Fibroblast of gingiva (primary cell): ENCODE measurements around the gene SLC9A6.
A peak's percentile ranks its signal among the peaks of the same experiment; 100 is the strongest.

Experiments used
- DNase-seq: peaks from one replicate; pipeline ENCODE4 v3.0.0-alpha.2; 2011; ENCODE audit warnings: low read depth

The SLC9A6 gene

DNA sequence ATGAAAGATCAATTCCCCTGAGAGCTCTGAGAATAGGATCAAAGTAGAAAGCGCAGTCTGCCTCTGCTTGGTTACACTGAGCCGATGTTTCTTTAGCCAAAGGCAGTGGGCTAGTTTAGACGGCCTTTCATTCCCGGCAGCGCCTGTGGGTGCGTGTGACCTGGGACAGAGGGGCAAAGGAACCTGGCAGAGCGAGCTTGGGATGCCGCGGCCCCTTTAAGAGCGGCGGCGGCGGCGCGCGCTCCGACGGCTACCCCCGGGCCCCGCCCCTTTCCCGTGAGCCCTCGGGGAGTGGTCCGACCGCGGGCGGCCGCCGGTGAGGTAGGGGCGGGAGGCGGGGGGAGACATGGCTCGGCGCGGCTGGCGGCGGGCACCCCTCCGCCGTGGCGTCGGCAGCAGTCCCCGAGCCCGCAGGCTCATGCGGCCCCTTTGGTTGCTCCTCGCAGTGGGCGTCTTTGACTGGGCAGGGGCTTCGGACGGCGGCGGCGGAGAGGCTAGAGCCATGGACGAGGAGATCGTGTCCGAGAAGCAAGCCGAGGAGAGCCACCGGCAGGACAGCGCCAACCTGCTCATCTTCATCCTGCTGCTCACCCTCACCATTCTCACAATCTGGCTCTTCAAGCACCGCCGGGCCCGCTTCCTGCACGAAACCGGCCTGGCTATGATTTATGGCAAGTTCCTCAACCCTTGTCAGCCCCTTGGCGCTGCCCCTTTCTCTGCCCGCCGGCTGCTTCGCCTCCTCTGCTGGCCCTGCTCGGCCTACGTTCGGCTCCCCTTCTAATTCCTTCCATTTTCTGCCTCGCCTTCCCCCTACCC, at the start of gene SLC9A6:
Gene SLC9A6 (plus strand): TSS at position 279 of the 816 bp plus-strand sequence. CDS start 224 bp downstream, at position 503.
- DNase-seq = peak; percentile 42

DNA sequence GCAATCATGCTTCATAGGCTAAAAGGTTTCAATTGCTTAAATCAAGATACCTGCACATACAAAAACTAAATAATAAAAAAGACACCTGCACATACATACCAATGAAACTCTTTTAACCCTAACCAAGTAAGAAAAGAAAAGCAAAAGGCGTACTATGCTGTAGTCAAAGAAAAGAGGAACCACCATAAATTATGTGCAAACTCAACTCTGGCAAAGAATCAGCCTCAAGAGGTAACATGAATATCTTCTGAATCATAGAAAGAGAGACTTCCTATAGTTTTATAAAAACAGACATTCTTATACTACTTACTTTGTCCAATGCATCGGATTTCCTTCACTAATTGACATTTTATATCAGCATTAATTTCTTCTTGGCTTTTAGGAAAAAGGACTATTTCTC, 40.7 kb upstream of the SLC9A6 start:
- no peak for DNase-seq

DNA sequence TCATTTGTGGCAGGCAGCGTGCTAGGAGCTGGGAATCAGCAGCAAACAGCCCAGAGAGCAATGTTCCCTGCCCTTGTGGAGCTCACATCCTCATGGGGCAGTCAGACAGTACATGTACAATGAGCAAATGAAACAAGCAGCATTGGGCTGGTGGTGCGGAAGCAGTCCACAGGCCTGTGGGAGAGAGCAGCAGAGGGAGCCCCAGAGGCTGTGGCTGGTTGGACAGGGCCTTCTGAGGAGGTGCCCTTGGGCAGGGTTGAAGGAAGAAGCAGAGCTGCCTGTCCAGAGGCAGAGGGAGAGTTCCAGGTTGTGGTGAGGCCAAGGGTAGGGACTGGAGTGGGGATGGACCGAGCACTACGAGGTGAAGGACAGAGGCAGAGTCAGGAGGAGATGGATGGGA, 33.9 kb upstream of the SLC9A6 start:
- no peak for DNase-seq

DNA sequence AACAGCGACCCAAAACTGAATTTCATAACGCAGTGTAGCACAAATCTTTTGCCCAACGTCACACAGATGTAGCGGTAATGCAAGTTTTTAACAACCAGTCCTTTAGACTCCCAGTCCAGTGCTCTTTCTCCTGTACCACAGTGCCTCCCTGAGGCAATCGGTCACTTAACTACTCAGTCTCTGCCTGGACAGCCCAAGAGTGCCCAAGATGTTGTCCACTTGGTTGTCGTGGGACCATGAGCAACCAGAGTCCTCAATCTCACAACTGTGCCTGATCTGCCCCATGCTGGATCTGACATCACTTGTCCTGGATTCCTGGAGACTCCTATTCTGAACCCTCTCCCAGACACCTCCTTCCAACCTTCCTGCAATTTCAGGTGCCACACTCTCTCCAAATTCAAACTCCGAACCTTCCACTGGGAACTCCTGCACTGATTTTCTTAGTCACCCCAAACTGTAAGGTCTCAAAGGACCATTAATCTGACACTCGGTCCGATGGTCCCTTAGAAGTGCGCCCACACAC, 12.1 kb upstream of the SLC9A6 start:
- DNase-seq = peak; percentile 6

DNA sequence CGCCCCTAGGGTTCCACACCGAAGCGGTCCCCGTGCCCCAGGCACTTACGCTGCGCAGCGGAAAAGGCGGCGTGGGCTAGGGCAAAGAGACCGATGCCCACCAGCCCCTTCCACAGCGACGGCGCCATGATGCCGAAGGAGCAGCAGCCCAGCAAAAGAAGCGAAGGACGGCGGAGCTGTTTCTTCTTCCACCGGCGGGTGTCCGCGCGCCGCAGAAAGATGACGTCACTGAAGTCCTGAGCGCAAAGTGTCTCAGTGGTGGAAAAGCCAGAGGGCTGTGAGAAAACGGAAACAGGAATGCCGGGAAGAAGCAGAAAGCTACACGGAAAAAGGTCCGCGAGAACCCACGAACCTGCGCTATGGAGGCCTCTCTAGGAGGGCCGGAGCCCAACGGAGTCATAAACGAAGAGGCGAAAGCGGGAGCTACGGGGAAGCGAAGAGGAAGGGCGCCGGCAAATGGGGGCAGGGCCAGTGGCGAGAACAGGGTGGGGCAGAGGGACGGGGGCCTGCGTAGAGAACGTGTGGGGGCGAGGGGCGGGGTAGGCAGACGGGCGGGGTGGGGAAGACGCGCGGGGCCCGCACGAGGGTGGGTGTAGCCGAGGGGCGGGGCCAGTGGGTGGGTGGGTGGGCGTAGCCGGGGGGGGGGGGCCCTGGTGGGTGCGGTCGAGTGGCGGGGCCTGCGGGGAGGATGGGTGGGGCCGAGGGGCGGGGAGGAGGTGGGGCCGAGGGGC, 11.5 kb upstream of the SLC9A6 start, which contains the start of gene MMGT1:
Gene MMGT1 (minus strand): TSS at position 441 of the 731 bp plus-strand sequence. CDS start 313 bp downstream, at position 128.
- DNase-seq = peak; percentile 82

DNA sequence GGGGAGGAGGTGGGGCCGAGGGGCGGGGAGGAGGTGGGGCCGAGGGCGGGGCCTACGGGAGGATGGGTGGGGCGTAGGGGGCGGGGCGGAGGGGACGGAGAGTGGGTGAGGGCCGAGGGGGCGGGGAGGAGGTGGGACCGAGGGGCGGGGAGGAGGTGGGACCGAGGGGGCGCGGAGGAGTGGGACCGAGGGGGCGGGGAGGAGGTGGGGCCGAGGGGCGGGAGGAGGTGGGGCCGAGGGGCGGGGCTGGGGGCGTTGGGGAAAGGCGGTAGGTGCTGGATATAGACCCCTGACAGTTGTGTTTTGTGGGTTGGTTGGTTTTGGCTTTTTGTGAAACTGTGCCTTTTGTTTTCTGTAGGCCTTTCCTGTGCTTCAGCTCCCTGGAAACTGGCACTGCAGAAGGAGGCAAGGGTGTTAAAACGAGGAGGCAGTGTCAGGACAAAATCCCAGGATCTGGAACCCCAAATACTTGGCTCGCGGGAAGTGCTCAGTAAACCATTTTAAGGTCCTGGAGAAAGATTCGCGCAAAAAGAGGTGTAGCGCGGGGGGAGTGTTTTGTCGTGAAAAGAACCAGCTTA, 10.9 kb upstream of the SLC9A6 start:
- DNase-seq = peak; percentile 66

DNA sequence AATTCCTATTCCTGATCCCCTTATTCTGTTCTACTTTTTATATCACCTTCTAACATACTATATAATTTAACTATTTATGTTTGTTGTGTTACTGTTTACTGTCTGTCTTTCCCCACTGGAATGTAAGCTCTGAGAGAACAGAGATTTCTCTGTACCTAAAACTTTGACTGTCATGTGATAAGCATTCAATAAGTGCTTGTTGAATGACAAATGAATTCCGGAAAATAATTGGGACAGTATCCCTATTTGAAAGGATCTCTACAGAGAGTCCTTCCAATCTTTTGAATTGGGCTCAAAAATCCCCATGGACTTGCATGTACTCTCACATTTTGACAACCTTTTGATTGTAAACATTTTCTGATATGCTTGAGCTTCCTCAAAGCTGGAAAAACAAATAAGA, 9.8 kb upstream of the SLC9A6 start:
- no peak for DNase-seq

DNA sequence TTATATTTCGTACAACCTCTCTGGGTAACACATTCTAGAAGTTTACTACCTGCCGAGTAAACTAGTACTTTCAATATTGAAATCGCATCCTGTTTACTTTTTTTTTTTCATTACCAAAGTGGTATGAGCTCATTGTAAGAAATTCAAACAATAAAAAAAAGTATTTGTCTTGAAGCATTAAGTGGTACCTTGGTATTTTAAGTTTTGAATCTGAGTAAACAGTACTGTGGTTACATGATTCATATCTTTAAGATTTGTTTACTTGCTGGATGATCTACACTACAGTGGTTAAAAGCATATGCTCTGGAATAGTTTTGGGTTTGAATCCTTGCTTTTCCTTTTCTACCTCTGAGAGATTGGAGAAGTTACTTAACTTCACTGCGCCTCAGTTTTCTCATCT, 7.6 kb upstream of the SLC9A6 start:
- peak; percentile 49 for DNase-seq

DNA sequence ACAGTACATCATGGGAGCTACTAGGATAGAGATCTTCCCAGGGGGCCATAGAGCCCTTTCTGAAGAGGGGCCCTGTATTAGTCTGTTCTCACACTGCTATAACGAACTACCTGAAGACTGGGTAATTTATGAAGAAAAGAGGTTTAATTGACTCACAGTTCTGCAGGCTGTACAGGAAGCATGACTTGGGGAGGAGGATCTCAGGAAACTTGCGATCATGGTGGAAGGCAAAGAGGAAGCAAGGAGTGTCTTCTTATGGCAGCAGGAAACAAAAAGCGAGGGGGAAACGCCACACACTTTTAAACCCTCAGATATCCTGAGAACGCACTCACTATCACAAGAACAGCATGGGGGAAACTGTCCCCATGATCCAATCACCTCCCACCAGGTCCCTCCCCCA, 4.2 kb upstream of the SLC9A6 start:
- DNase-seq = no peak

DNA sequence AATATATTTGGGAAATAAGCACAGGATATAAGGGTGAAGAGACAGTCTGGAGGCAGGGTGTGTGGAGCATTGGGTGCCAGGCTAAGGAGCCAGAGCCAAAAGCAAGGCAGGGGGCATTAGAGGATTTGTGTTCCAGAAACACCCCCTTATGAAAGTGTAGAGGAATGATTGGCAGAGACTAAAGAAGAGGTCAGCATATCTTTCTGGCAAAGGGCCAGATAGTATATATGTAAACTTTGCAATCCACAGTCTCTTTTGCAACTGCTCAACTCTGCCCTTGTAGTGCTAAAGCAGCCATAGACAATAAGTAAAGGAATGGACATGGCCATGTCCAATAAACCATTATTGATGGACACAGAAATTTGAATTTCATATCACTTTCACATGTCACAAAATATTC, 3.6 kb upstream of the SLC9A6 start:
- DNase-seq = no peak

DNA sequence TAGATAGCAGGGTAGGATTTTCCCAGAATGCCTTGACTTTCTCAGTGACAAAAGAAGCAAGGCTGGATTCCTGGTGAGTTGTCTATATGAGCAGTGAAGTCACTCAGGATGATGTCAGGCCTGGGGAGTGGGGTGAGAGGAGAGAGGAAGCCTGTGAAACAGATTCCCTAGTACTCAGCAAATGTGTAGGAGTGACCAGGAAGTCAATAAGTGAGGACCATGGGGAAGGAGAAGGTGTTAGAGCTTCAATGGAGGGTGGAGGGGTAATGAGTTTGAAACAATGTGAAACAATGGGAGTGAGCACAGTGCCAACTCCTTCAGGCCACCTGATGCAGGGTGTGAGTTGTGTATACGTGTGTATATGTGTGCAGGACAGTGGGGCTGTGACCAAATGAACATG, 2.4 kb upstream of the SLC9A6 start:
- no peak for DNase-seq

DNA sequence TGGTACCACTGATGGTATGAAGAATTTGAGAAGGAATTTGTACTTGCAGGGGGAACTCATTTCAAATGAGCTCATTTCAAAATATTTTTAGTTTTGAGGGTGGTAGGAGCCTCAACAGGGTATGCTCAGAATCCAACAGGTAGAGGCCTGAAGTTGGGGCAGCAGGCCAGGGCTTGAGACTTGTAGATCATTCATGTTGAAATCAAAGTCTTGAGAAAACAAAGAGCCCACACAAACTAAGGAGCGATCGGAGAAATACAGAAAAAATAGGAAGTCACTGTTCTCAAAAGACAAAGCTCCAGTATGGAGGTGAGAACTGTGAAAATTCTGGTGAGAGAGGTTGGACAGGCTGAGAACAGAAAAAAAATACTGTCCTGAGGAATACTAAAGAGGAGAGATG, 979 bp upstream of the SLC9A6 start:
- no peak for DNase-seq

DNA sequence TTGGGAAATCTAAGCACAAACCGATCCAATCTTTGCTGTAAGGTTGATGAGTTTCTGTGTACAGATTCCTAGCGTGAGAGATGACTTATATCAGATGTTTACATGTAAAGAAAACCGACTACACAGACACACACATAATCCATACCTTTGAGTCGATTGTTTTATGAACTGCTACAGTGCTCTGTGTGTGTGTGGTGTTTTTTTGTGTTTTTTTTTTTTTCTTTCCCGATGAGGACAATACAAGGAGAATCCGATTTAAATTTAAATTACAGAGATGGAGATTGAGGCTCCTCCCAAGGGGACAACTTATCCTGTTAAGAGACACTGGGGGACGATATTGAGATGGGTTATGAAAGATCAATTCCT, 461 bp upstream of the SLC9A6 start:
- DNase-seq = peak; percentile 3

DNA sequence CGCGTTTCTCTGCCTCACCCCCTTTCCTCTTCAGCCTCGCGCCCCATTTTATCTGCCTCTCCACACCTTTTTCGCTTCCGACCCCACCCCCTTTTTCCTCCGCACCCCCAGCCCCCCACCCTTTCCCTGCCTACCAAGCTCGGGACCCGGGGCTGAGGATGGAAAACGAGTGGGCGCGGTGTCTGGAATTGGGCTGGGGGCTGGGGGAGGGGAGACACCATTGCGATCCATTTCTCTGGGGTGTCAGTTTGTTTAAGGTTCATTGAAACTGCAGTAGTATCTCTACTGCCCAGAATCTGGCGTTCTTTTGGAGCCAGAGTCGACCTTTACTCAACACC, 707 bp downstream of the SLC9A6 start:
- DNase-seq = no peak

DNA sequence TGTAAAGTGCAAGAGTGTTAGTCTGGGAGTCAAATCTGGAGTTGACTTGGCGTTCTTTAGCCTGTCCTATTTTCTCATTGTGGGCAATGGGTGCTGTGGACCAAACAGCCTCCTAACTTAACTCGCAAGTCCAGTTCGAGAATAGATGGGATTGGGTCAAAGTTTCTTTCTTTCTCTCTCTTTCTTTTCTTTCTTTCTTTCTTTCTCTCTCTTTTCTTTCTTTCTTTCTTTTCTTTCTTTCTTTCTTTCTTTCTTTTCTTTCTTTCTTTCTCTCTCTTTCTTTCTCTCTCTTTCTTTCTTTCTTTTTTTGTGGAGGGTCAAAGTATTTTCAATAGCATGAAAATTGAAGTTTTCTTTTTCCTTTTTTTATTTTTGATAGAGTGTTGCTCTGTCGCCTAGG, 3.0 kb downstream of the SLC9A6 start:
- DNase-seq = no peak

DNA sequence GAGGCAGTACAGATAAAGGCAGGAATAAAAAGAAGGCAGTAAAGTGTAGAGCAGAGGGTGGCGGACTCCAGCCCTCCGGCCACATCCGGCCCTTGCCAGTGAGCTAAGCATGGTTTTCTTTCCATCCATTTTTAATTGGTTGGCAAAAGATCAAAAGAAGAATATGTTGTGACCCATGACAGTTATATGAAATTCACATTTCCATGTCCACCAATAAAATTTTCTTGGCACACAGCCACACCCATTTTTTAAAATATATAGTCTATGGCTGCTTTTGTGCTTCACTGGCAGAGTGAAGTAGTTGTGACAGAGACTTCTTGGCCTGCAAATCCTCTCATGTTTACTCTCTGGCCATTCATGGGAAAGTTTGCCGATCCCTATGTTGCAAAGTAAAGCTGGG, 29.8 kb downstream of the SLC9A6 start:
- no peak for DNase-seq

DNA sequence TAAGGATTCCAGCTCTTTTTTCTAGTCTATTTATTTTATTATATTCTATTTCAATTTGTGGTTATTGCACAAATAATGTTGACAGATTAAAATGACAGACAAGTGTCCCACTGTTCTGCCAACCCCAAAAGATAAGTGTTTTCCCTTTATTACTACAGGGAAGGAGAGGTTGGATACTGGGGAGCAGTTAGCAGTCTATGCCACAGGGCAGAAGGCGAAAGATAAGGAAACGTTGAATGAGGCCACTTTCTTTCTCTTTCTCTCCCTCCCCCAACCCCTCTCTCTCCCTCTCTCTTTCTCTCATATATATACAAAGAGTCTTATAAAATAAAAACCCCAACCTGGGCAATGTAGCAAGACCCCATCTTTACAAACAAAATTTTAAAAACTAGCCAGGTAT, 31.6 kb downstream of the SLC9A6 start:
- no peak for DNase-seq

DNA sequence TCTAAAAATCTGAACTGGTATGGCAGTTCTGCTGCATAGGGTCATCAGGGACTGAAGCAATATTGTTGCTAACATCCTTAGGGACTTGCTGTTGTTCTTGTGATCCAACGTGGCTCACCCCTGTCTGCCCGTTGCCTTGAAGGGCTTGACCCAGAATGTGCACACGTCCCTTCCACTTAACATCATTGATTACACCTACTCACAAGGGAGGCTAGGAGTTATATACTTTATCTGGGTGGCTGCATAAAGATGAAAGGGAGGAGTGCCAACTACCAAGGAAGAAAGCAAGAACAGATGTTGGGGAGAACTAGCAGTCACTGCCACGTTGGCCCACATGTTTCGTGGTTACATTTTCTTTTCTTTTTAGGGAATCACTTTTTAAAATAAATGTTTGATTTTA, 34.0 kb downstream of the SLC9A6 start:
- no peak for DNase-seq

DNA sequence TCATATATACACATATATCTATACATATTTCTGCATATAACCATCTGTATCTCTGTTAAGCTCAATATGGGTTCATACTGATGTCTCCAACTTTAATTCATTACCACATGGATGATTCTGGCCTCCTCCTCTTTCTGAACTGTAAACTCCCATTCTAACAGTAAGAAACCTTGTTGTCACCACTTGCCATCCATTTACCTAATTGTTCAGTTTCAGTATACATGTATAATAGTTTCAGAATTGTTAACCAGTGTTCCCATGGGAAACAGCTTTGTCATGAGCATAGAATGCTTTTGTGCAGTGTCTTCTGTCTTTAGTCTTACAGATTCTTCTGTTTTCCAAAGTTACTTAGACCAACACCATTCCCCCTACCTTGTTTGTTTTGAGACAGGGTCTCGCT, 35.9 kb downstream of the SLC9A6 start:
- DNase-seq = no peak

DNA sequence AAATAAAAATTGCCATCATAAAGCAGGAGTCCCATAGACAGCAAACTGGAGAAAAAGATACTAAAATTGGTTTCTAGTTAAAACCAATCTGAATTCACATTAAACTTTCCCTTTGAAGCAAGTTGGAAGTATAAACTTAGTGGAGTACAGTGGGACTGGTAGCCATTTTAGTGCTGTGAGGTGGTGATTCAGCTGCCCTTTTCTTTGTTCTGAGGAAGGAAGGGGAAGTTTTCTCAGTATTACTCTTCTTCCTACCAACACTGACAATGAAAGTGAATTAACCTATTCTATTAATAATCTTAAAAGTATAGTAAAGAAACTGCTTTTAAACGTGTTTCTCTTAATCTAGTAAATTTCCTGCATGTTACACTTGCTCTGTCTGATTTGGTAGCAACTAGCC, 36.7 kb downstream of the SLC9A6 start:
- no peak for DNase-seq

DNA sequence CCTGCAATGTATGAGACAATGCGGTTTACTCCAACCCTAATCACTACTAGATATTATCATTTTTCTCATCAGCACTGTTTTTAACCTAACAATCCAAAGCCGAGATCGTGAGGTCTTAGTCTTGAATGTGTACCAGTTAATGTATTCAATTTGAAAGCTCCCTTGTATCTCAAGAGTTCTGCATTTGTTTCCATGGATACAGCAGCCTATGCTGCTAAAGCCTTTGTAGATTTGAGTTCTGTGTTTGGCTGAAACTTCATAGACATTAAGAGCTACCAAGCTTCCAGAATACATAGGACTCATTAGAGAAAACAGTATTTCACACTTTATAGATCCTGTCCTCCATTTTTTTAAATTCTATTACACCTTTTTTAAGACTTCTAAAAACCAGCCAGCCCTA, 39.9 kb downstream of the SLC9A6 start:
- DNase-seq = no peak

DNA sequence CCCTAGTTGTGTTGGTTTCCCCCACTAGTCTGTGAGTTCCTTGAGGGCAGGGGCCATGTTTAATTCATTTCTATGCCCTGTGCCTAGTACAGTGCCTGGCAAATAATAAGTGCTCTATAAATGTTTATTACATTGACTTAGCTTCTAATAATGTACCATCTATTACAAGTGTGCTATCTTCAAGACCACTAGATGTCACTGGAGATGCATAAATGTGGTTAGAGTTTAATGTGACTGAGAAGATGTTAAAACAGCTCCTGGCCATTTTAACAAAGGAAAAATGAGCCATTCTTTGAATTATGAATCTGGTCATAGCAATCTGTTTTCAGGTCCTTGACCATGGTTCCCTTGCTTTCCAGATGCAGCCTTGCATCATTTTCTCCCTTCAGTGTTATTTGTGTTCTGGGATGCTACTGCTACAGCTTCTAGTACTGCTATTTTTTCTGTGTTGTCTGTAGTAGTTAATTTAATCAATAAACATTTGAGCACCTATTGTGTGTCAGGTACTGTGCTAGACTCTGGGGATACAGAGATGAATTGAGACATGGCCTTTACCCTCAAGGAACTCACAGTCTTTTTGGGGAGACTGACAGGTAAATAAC, 43.2 kb downstream of the SLC9A6 start:
- peak; percentile 53 for DNase-seq

DNA sequence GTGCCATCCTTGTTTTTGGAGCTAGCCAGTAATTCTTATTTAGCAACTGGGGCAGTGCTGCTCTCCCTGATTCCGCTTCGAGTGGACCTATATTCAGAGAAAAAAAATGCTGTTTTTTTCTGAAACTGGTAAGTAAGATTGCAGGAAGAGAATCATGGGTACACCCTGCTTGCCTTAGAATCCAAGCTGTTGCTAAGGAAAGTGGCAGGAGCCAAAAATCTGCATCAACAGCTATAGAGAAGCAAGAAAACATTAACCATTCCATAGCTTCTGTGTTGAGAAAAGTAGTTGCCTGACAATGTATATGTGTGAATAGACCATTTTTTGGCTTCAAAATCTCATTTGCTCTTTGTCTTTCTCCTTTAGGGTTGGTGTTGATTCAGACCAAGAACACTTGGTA, 44.5 kb downstream of the SLC9A6 start:
- DNase-seq = no peak
